NB4 (cell line): ENCODE measurements around the gene PPP1R9A.

ENCODE experiments used
- DNase-seq: peaks from one replicate; pipeline ENCODE4 v3.0.0; 2010; ENCODE audit warnings: low read depth
- H3K4me3 ChIP-seq: one replicate; pipeline ENCODE4 v1.5.1; 2011; ENCODE audit warnings: mild to moderate bottlenecking, low read depth, low read length, moderate library complexity
- CTCF ChIP-seq: IDR thresholded peaks from one replicate; pipeline ENCODE4 v1.5.1; 2012; ENCODE audit warnings: low read depth, low read length
- MAX ChIP-seq: IDR thresholded peaks from 2 replicates; pipeline ENCODE4 v1.6.1; 2011; ENCODE audit warnings: low read depth, low read length
- MYC ChIP-seq: IDR thresholded peaks from 2 replicates; pipeline ENCODE4 v1.6.1; 2011; ENCODE audit warnings: low read depth, low read length
- POLR2A ChIP-seq: IDR thresholded peaks from 2 replicates; pipeline ENCODE4 v1.6.1; 2011; ENCODE audit warnings: mild to moderate bottlenecking; ENCODE audit not compliant: insufficient read length; ENCODE audit errors: extremely low read depth

PPP1R9A gene

GRCh38 chr7:94906065-94906851 lies 1.1 kb upstream of the PPP1R9A start:
- TF ChIP-seq POLR2A (no peak), MAX (no peak), MYC (no peak), CTCF (no peak)
- no peak overlapping the region for H3K4me3 ChIP-seq
- DNase-seq, result no peak

- DNase-seq, result no peak
- H3K4me3 ChIP-seq, result no peak overlapping the region
These were observed 473 bp downstream of the PPP1R9A start for GRCh38 chr7:94907811-94908322.

GRCh38 chr7:94908323-94909178 lies 1.2 kb downstream of the PPP1R9A start:
- H3K4me3 ChIP-seq, result no peak overlapping the region
- no peak for TF ChIP-seq CTCF
- no peak for DNase-seq

More at GRCh38 chr7:94907811-94908322, 473 bp downstream of the PPP1R9A start:
- TF ChIP-seq CTCF (no peak), MAX (no peak), POLR2A (no peak), MYC (no peak)

GRCh38 chr7:94909179-94909466 lies 1.7 kb downstream of the PPP1R9A start:
- no peak for DNase-seq
- no peak for TF ChIP-seq CTCF
- TF ChIP-seq MAX, result no peak
- TF ChIP-seq MYC, result no peak
- TF ChIP-seq POLR2A, result no peak
- H3K4me3 ChIP-seq, result no peak overlapping the region

GRCh38 chr7:94912085-94912484 lies 4.7 kb downstream of the PPP1R9A start:
- no peak for TF ChIP-seq MYC
- TF ChIP-seq POLR2A, result no peak
- TF ChIP-seq CTCF, result no peak
- TF ChIP-seq MAX, result no peak
- no peak for DNase-seq
- H3K4me3 ChIP-seq, result no peak overlapping the region

GRCh38 chr7:94913391-94913790 lies 6.0 kb downstream of the PPP1R9A start:
- no peak for DNase-seq
- no peak overlapping the region for H3K4me3 ChIP-seq
- TF ChIP-seq MAX (no peak), MYC (no peak), CTCF (no peak), POLR2A (no peak)
